Stimulated activated CD8-positive, alpha-beta memory T cell treated with anti-CD3 and anti-CD28 coated beads, Interleukin-7, amount 100 ng/mL, for 1 hour (primary cell): ENCODE data around the gene GPC5.
"Not testable (repeated sequence)": the region's sequence is repeated elsewhere in the genome, so short reads cannot be mapped to it uniquely, and the experiment has no call there.

ENCODE experiments used
- DNase-seq, 2 donors: peaks; one replicate each; pipeline ENCODE4 v3.0.0-alpha.2; 2020; ENCODE audit warnings: low read depth in 2 of 2

GPC5 gene

GRCh38 chr13:91652404-91653301 is 254.2 kb downstream of the GPC5 start:
- no peak for DNase-seq

- no peak for DNase-seq
These were observed 257.3 kb downstream of the GPC5 start for GRCh38 chr13:91655731-91656130.

DNA sequence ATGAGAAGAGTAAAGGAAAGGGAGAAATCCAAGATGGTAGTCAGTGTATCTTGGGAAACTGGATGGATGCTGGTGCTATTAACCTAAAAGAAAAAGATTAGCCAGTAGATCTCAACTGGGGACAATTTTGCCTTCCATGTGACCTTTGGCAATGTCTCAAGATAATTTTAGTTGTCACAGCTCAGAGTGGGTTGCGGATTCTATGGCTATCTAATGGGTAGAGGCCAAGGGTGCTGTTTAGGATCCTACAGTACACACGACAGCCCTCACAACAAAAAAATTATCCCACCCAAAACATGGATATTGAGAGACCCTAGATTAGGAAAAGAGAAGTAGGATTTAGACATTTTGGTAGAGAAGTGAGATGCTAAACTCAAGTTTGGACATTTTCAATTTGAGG is 258.9 kb downstream of the GPC5 start:
- no peak for DNase-seq

DNA sequence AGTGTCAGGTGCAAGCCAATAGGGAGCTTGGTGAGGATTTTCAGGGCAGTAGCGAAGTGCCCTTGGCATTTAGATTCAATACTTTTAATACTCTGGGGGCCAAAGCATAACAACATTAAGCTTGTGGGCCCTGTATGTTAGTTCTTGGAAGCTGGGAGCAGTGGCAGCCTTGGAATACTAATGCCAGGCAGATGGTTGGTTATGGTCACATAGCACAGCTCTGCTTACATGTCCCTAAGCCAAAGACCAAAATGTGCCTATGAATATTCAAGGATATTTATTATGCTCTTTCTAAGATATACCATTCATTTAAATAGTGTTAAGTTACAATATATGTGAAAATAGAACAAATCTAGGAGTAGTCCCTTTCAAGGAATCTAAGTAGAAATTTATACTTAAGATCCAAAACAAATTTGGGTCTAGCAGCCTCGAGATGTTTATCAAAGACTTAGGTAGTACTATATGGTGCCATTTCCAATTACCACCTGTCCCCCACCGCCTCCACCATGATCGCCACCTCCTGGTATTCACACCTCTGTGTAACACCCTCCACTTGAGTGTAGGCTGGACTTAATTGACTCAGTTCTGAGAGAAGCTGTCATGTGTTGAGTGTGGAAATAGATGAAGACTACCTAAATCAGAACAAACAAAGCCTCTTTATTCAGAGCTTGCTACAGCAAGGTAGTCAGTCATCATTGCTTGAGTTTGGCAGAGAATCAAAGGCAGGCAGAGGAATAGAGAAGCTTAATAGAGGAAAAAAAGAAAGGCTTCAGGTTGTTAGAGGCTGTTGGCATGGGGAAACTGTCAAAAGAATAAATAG is 261.0 kb downstream of the GPC5 start:
- no peak for DNase-seq

DNA sequence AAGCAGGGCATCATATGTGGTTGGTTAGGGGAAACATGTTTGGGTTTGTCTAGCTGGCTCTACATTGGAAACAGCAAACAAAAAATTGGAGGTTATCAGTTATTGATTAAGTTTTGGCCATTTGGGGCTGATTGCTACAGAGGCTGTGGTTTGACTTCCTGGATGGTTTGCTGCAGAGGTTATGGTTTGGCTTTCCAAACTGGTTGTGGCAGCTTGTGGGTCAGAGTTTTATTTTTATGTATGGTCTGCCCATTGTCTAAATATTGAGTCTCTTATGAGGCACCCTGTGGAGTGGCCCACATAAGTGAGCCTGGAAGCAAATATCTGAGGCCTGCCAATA is 261.6 kb downstream of the GPC5 start:
- DNase-seq: no peak

DNA sequence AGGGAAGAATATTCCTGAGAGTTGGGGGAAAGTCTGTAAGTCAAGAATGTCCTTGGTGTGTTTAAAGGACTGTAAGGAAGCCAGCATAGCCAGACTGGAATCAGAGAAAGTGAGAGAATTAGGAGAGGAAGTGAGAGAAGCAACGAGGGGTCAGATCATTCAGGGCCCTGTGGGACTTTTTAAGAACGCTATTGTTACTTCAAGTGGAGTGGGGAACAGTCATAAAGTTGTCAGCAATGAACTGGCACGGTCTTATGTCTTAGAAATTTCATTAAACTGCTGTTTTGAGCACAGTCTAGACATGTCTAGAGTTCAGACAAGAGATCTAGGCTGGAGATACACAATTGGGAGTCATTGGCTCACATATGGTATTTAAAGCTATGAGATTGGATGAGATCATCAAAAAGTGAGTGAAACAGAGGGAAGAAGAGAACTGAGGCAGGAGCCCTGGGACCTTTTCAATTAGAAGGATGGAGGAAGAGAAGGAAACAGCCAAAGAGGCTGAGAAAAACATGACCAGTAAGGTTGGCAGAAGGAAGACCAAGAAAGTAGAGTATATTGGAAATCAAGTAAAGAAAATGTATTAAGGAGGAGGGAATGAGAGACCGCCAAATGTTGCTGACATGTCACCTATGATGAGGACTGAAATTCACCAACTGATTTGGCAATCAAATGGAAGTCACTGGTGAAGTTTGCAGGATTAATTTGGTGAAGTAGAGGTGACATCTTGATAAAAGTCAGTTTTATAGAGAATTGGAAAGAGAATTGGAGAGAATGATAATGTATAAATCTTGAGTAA is 263.5 kb downstream of the GPC5 start:
- no peak for DNase-seq

DNA sequence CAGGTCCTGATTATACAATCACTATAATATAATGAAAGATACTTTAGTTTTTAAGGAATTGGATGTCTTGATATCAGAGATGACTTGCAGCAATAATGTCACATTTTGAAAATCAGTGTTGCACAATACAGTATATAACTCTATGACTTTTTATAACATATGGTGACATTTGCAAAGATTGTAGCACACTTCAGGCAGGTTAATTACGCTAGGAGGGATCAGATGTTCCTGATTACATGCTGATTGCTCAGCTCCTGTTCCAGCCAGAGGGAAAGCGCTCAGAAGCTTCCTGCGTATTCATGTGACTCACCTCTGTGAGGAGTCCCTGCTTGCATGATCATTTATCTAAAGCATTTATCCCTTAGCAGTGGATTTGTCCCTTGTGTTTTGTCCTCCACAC is 265.6 kb downstream of the GPC5 start:
- DNase-seq: no peak

- DNase-seq: no peak
These were observed 269.1 kb downstream of the GPC5 start for GRCh38 chr13:91667486-91667885.

DNA sequence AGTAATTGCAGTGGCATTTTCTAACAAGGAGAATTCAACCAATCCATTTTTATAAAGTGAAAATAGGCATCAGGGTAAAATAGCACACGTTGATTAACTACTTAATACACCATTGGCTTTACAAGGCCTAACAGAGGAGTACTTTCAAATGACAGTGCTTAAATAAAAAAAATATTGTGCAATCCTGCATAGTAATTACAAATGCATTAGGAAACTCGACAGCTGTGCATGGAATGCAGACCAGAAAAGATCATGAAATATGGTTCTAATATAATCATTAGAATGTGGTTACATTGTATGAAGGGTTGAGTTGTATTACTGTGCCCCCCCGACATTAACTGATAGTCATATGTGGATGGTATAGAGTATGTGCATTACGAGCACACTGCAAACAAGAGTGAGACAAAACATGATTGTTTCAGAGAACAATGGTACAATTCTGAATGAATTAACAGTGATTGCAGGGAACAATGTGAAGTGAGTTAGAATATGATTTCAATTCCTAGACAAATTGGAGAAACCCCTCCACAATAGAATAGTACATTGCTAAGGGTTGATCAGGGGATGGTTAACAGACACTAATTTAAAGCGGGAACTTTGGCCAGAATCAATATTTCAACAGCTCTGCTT is 270.6 kb downstream of the GPC5 start:
- DNase-seq: no peak

- DNase-seq: not testable (repeated sequence)
These were observed 275.9 kb downstream of the GPC5 start for GRCh38 chr13:91674347-91674746.

- DNase-seq: no peak
These were observed 286.3 kb downstream of the GPC5 start for GRCh38 chr13:91684746-91685145.

DNA sequence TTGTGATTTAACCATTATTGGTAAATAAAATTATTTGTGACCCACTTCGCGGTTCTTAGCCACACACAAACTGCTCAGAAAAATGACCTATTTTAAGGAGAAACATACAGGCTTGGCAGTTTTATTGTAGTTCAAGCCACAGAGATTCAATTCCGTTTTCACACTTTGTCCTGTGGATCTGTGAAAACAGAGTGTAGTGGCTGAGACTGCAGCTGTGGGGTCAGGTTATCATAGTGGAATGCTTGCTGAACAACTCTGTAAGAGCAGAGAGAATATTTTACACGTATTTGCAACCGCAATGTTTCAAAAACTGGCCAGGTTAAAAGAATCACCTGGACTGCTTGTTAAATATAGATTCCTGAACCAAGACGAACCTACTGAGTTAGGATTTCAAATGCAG is 292.5 kb downstream of the GPC5 start:
- no peak for DNase-seq

DNA sequence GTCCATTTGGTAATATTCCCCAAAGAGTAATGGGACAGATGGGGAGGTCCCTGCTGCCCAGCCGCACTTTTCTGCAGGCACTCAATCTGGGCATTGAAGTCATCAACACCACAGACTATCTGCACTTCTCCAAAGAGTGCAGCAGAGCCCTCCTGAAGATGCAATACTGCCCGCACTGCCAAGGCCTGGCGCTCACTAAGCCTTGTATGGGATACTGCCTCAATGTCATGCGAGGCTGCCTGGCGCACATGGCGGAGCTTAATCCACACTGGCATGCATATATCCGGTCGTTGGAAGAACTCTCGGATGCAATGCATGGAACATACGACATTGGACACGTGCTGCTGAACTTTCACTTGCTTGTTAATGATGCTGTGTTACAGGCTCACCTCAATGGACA is 295.0 kb downstream of the GPC5 start:
- DNase-seq: no peak

DNA sequence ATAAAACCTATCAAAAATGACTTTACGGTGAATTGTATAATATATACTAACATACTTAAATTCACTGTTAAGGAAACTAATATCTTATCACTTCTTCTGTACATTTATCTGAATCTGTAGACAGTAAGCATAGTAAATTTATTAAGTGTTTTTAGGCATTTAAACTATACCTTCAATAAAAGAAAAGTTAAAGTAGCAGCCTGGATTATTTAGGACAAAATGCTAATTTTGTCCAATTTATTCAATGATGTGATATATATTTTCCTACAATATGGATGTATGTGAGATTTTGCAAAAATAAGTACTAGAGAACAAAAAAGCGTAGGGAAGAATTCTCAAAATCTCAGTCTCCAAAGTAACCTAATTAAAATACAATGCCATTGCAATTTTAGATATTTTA is 299.9 kb downstream of the GPC5 start:
- no peak for DNase-seq

- DNase-seq: no peak
These were observed 300.3 kb downstream of the GPC5 start for GRCh38 chr13:91698767-91699166.

- DNase-seq: no peak
These were observed 301.4 kb downstream of the GPC5 start for GRCh38 chr13:91699863-91700262.

- no peak for DNase-seq
These were observed 303.6 kb downstream of the GPC5 start for GRCh38 chr13:91701975-91702374.

- no peak for DNase-seq
These were observed 304.0 kb downstream of the GPC5 start for GRCh38 chr13:91702411-91702810.

DNA sequence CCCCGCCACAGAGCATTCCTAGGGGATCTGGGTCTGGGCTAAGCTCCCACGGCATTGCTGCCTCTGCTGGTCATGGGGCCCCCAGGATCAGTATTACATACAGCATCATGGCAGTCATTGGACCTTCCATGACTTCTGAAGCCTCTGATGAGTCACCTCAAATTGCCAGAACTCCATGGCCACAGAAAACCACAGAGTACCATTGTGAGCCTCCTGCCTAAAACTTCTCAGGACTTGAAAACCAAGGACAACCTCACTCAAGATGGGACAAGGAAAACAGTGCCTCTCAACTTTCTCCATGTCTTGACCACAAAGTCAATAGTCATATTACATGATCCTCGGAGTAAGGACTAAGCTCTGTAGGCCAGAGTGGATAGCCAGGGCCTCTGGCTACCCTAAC is 306.0 kb downstream of the GPC5 start:
- DNase-seq: no peak

- DNase-seq: no peak
These were observed 310.1 kb downstream of the GPC5 start for GRCh38 chr13:91708558-91708957.

GRCh38 chr13:91709180-91709579 is 310.8 kb downstream of the GPC5 start:
- DNase-seq: no peak

DNA sequence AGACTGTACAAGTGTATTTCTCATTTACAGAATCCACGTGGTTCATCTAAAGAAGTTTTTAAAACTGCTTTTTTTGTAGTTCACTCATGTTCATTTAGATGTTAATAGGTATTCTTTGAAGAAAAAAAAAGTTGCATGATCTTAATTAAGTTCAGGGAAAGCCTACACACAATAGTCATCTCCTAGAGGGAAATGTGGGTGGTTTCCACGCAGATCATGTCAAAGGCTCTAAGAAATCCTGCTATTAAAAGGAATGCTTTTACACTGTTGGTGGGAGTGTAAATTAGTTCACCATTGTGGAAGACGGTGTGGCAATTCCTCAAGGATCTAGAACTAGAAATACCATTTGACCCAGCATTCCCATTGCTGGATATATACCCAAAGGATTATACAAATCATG is 312.3 kb downstream of the GPC5 start:
- no peak for DNase-seq
